Subcutaneous adipose tissue (tissue), 4 donors: ENCODE measurements around the gene APOL6. TPM values are rescaled to one million over a fixed set of nuclear protein-coding genes. Genes with fewer than 3 reads are reported as not detected.

Source experiments
- total RNA-seq, 4 donors: library from RNA; depleted of rRNA; stranded (reverse); fragments of >200 nt; gene quantifications; one replicate each; pipeline ENCODE4 v1.1.0, GENCODE V29; 2016
- TF ChIP-seq, protein P1 (sequence below): fragments of 450-650 bp; IDR thresholded peaks from one replicate; pipeline ENCODE4 v1.5.1; 2016; ENCODE audit warnings: low read depth, mild to moderate bottlenecking, control low read depth, antibody characterized with exemption, moderate library complexity

The APOL6 gene
- total RNA-seq, 4 donors from 2014 or later = 64.1 to 117 (median 101) TPM

DNA sequence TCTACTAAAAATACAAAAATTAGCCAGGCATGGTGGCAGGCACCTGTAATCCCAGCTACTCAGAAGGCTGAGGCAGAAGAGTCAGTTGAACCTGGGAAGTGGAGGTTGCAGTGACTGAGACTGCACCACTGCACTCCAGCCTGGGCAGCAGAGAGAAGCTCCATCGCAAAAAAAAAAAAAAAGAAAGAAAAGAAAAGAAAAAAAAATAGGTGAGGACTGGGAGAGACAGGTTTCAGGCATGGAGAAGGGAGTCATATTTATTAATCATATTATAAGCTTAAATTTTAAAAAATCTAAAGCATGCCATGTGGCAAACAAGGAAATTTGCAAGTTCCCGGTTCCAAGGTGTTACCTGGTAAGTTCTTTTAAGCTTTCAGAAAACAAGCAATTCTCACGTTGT, 69.3 kb downstream of the APOL6 start, which contains the start of gene APOL5:
TSS of gene APOL5 (plus strand) at position 301 of the 400 bp plus-strand sequence. CDS start at position 301, 0 bp downstream.
- TF ChIP-seq, protein P1, sequence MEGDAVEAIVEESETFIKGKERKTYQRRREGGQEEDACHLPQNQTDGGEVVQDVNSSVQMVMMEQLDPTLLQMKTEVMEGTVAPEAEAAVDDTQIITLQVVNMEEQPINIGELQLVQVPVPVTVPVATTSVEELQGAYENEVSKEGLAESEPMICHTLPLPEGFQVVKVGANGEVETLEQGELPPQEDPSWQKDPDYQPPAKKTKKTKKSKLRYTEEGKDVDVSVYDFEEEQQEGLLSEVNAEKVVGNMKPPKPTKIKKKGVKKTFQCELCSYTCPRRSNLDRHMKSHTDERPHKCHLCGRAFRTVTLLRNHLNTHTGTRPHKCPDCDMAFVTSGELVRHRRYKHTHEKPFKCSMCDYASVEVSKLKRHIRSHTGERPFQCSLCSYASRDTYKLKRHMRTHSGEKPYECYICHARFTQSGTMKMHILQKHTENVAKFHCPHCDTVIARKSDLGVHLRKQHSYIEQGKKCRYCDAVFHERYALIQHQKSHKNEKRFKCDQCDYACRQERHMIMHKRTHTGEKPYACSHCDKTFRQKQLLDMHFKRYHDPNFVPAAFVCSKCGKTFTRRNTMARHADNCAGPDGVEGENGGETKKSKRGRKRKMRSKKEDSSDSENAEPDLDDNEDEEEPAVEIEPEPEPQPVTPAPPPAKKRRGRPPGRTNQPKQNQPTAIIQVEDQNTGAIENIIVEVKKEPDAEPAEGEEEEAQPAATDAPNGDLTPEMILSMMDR = no peak

Other genes starting within 250 kb of the APOL6 start
- 10 to 100 TPM in 3 of 4 donors, 1 to 10 TPM in 1; 9.6 to 25.7 (median 17.3) TPM for gene MCM5, start 248.3 kb upstream of the APOL6 start, total RNA-seq
- gene RASD2, start 107.6 kb upstream of the APOL6 start, total RNA-seq = 1 to 10 TPM in 1 of 4 donors, under 1 TPM in 3; 0.16 to 1.9 (median 0.31) TPM
- gene MB, start 31.1 kb upstream of the APOL6 start, total RNA-seq = not detected
- gene APOL5, start 69.4 kb downstream of the APOL6 start, total RNA-seq = not detected